Smooth muscle cell (in vitro differentiated cells): ENCODE measurements around the gene GATA6. TPM values are rescaled to one million over a fixed set of nuclear protein-coding genes. Genes with fewer than 3 reads are reported as not detected.

Experiments used
- DNase-seq: peaks from one replicate; lab custom pipeline; 2025; ENCODE audit not compliant: unreplicated experiment; lab: John Stamatoyannopoulos, UW
- H2AFZ ChIP-seq: fragments of 200-600 bp; sonication (generic); 2 replicates; pipeline ENCODE4 v1.6.0; 2016; ENCODE audit warnings: antibody characterized with exemption, low read depth, mild to moderate bottlenecking
- H3F3A ChIP-seq: fragments of 200-600 bp; sonication (generic); 2 replicates; pipeline ENCODE4 v1.6.0; 2017; ENCODE audit warnings: antibody characterized with exemption, low read depth
- H3K27ac ChIP-seq: fragments of 200-600 bp; sonication (generic); 2 replicates; pipeline ENCODE4 v1.5.1; 2016; ENCODE audit warnings: low read depth, mild to moderate bottlenecking
- H3K27me3 ChIP-seq: fragments of 200-600 bp; sonication (generic); 2 replicates; pipeline ENCODE4 v1.6.1; 2016; ENCODE audit warnings: low read depth, mild to moderate bottlenecking
- H3K36me3 ChIP-seq: fragments of 200-600 bp; sonication (generic); 2 replicates; pipeline ENCODE4 v1.5.1; 2016; ENCODE audit warnings: low read depth
- H3K4me1 ChIP-seq: fragments of 200-600 bp; sonication (generic); 2 replicates; pipeline ENCODE4 v1.5.1; 2016; ENCODE audit warnings: low read depth
- H3K4me2 ChIP-seq: fragments of 200-600 bp; sonication (generic); 2 replicates; pipeline ENCODE4 v1.6.0; 2016; ENCODE audit warnings: mild to moderate bottlenecking
- H3K4me3 ChIP-seq: fragments of 200-600 bp; sonication (generic); 2 replicates; pipeline ENCODE4 v1.5.1; 2016; ENCODE audit warnings: mild to moderate bottlenecking
- H3K79me2 ChIP-seq: fragments of 200-600 bp; sonication (generic); 2 replicates; pipeline ENCODE4 v1.6.0; 2016; ENCODE audit warnings: low read depth, mild to moderate bottlenecking
- H3K9ac ChIP-seq: fragments of 200-600 bp; sonication (generic); 2 replicates; pipeline ENCODE4 v1.6.0; 2016; ENCODE audit warnings: low read depth
- H3K9me3 ChIP-seq: fragments of 200-600 bp; sonication (generic); replicated peaks from 2 replicates; pipeline ENCODE4 v1.5.1; 2016; ENCODE audit warnings: low read depth
- H4K20me1 ChIP-seq: fragments of 200-600 bp; sonication (generic); 2 replicates; pipeline ENCODE4 v1.6.0; 2016; ENCODE audit warnings: low read depth
- WGBS: methylation state at CpG from one replicate; pipeline ENCODE4 v1.1.7; 2016; ENCODE audit warnings: low lambda C conversion rate; 5-methylcytosine and 5-hydroxymethylcytosine counted together
- polyA plus RNA-seq: library from polyadenylated mRNA; unstranded; fragments of >200 nt; fragmentation: Nextera tagmentation; extraction: Ambion mirVana; gene quantifications from 2 replicates; pipeline ENCODE4 v1.2.1, GENCODE V29; 2016
- total RNA-seq: library from RNA; depleted of rRNA; stranded (reverse); fragments of >200 nt; gene quantifications from 2 replicates; pipeline ENCODE4 v1.2.3, GENCODE V29; 2014
- TF ChIP-seq, protein P1 (sequence below): fragments of 200-600 bp; sonication (generic); IDR thresholded peaks from 2 replicates; pipeline ENCODE4 v1.5.1; 2017; ENCODE audit warnings: borderline replicate concordance, mild to moderate bottlenecking, antibody characterized with exemption; ENCODE audit not compliant: insufficient read depth, poor library complexity, severe bottlenecking

GATA6 gene
- total and polyA plus RNA-seq, 2 experiments from 2014 or later: 48.5 to 49.9 TPM

DNA sequence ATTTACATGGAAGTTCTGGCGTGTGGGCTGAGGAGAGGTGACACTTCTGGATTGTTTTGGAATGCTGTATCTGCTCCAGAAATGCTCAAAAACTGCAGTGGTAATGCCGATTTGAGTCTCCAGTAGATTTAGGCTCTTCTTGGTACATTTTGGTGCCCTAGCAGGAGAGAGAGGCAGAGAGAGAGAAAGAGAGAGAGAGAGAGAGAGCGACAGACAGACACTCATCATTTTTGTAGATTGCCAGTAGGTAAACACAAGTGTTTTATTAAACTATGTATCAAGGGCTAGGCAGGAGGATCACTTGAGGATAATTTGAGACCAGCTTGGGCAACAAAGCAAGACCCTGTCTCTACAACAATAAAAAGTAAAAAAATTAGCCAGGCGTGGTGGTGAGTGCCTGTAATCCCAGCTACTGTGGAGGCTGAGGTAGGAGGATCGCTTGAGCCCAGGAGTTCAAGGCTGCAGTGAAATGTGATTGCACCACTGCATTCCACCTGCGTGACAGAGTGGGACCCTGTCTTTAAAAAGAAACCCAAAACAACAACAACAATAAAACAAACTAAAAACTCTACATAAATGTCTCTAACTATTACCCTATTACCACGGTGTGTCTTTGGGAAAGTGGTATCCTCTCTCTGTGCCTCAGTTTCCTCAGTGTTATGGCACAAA, 60.2 kb downstream of the GATA6 start:
- Histone ChIP-seq H3K36me3 (no peaks in the 10 kb centered on the region), H4K20me1 (no peaks in the 10 kb centered on the region), H3F3A (no peaks in the 10 kb centered on the region), H3K4me2 (no peak overlapping the region), H3K27me3 (no peaks in the 10 kb centered on the region), H3K4me3 (no peak overlapping the region), H3K79me2 (no peaks in the 10 kb centered on the region), H3K9me3 (no peaks in the 10 kb centered on the region), H3K27ac (peak overlapping the region; percentile 41), H3K4me1 (no peaks in the 10 kb centered on the region), H2AFZ (no peak overlapping the region), H3K9ac (no peak overlapping the region)
- 86% methylated on average over 7 of the region's 7 CpGs for WGBS
- TF ChIP-seq, protein P1, sequence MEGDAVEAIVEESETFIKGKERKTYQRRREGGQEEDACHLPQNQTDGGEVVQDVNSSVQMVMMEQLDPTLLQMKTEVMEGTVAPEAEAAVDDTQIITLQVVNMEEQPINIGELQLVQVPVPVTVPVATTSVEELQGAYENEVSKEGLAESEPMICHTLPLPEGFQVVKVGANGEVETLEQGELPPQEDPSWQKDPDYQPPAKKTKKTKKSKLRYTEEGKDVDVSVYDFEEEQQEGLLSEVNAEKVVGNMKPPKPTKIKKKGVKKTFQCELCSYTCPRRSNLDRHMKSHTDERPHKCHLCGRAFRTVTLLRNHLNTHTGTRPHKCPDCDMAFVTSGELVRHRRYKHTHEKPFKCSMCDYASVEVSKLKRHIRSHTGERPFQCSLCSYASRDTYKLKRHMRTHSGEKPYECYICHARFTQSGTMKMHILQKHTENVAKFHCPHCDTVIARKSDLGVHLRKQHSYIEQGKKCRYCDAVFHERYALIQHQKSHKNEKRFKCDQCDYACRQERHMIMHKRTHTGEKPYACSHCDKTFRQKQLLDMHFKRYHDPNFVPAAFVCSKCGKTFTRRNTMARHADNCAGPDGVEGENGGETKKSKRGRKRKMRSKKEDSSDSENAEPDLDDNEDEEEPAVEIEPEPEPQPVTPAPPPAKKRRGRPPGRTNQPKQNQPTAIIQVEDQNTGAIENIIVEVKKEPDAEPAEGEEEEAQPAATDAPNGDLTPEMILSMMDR: no peak
- DNase-seq: no peak

DNA sequence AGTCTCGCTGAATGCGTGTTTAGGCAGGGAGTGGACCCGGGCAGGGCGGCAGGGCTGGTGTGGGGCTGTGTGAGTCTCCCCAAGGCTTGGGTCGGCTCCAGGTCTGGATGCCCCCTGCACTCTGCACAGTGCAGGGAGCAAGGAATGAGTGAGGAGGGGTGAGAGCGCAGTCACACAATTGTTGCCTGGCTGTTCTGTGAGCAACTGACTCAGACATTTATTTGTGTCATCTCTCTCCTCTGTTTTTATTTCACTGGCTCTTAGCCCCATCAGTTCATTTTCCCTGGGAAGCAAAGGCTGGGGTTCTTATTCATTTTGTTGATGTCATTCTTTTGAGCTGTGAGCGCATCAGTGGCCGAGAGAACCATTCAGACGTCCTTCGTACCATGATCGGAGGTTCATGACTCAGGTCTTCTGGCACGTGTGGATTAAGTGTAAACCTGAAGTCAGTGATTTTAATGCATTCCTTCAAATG, 61.1 kb downstream of the GATA6 start:
- Histone ChIP-seq H3K27me3 (no peaks in the 10 kb centered on the region), H4K20me1 (no peaks in the 10 kb centered on the region), H3K9me3 (no peaks in the 10 kb centered on the region), H2AFZ (no peak overlapping the region), H3K27ac (peak overlapping the region; percentile 55), H3K36me3 (no peaks in the 10 kb centered on the region), H3K9ac (no peak overlapping the region), H3K79me2 (no peaks in the 10 kb centered on the region), H3F3A (no peaks in the 10 kb centered on the region), H3K4me1 (no peaks in the 10 kb centered on the region), H3K4me3 (no peak overlapping the region), H3K4me2 (no peak overlapping the region)
- no peak for DNase-seq
- whole genome bisulfite sequencing: 59% methylated on average over 12 of the region's 12 CpGs
- TF ChIP-seq, protein P1: no peak

DNA sequence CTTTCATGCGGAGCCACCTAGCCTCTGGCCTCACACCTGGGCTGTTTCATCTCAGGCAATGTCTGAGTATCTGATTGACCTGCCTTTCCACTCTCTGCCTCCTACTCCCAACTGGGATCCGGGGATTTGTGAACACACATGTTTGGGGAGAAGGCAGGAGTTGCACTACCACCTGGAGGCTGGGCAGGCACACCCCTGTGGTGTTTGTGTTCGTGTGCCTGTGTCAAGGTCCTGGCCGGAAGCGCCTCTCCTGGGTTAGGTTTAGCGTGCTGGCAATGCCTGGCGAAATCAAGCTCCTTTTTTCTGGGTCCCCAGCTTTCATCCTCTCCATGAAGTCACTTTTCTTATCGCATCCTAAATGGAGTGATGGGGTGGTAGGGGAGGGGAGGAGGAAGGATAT, 63.9 kb downstream of the GATA6 start:
- Histone ChIP-seq H3K4me3 (no peak overlapping the region), H2AFZ (no peak overlapping the region), H3K27me3 (no peaks in the 10 kb centered on the region), H3K9ac (no peak overlapping the region), H3K4me2 (no peak overlapping the region), H3K4me1 (no peaks in the 10 kb centered on the region), H4K20me1 (no peaks in the 10 kb centered on the region), H3K9me3 (no peaks in the 10 kb centered on the region), H3K27ac (no peak overlapping the region), H3F3A (no peaks in the 10 kb centered on the region), H3K79me2 (no peaks in the 10 kb centered on the region), H3K36me3 (no peaks in the 10 kb centered on the region)
- DNase-seq: no peak
- TF ChIP-seq, protein P1: no peak
- 88% methylated on average over 8 of the region's 8 CpGs for WGBS

DNA sequence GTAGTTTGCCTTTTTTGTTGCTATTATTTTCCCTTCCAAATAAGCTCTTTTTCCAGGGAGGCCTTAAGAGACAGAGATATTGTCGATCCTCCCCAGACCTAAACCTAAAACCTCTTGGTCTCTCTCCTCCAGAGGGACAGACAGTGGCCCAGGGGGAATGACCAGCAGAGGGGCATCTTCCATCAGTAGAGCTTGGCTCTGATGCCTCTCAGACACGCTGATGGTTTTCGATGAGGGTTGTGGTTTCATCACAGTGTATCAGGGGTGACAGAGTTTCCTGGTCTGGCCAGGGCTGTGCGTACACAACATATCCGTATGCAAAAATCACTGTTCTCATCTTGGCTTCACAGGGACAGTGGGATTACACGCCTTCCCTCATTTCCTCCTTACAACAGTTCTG, 68.6 kb downstream of the GATA6 start:
- Histone ChIP-seq H3K27me3 (no peaks in the 10 kb centered on the region), H3K4me1 (no peaks in the 10 kb centered on the region), H3K36me3 (no peaks in the 10 kb centered on the region), H3K4me3 (no peak overlapping the region), H3K79me2 (no peaks in the 10 kb centered on the region), H3K9ac (no peak overlapping the region), H3F3A (no peaks in the 10 kb centered on the region), H2AFZ (no peak overlapping the region), H3K4me2 (no peak overlapping the region), H4K20me1 (no peaks in the 10 kb centered on the region), H3K27ac (no peak overlapping the region), H3K9me3 (no peaks in the 10 kb centered on the region)
- 87% methylated on average over 6 of the region's 6 CpGs for WGBS
- TF ChIP-seq, protein P1: no peak
- no peak for DNase-seq
